Measurements from ENCODE around the gene LACTBL1.

The LACTBL1 gene

DNA sequence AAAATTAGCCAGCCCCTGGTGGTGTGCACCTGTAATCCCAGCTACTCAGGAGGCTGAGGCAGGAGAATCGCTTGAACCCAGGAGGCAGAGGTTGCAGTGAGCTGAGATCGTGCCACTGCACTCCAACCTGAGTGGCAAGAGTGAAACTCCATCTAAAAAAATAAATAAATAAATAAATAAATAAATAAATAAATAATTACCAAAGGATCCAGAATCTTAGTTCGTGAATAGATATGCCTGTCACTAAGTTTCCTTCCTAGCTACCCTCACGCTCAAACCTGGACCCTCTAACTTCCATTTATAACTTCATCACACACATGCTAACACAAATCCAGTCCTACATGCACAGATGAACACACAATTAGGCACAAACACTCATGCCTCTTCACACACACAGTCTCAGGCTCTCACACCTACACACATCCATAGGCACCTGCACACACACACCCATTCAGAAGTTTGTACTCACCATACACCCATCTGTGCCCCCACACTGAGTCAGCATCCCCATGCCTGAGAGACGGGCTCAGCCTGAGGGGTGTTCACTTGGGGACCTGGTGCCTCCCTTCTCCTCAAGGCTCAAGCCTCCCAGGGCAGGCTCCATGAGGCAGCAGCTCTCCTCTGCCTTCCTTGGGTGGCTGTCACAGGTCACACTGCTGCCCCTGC is 61.5 kb downstream of the LACTBL1 start:
- no peak for DNase-seq

DNA sequence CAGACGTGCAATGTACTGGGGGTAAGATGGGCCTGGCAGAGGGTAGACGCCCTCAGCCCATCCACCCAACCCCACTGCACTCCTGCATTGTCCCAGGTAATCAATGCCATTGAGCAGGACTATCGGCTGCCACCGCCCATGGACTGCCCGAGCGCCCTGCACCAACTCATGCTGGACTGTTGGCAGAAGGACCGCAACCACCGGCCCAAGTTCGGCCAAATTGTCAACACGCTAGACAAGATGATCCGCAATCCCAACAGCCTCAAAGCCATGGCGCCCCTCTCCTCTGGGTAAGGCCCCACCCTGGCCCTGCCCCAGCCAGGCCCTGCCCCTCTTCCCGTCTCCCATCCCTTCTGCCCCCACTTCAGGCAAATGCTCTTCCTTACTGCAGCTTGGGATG is 62.4 kb downstream of the LACTBL1 start:
- no peak for DNase-seq

DNA sequence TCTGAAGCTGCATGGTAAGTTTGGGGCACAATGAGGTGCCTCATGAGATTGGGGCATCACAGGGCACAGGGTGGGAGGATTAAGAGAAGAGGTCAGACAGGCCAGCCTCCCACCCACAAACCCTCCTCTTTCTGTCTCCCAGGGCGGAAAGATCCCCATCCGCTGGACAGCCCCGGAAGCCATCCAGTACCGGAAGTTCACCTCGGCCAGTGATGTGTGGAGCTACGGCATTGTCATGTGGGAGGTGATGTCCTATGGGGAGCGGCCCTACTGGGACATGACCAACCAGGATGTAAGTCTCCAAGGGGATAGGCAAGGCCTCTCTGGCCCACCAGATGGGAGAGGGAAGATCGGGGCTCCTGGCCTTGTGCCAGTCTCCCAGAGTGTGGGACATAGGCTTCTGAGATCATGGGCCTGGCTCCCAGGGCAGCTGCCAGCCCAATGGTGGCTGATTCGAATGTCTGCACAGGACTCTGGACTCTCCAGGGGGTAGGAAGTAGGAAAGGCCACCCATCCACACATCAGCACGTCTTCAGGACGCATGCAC is 63.7 kb downstream of the LACTBL1 start:
- no peak for DNase-seq

DNA sequence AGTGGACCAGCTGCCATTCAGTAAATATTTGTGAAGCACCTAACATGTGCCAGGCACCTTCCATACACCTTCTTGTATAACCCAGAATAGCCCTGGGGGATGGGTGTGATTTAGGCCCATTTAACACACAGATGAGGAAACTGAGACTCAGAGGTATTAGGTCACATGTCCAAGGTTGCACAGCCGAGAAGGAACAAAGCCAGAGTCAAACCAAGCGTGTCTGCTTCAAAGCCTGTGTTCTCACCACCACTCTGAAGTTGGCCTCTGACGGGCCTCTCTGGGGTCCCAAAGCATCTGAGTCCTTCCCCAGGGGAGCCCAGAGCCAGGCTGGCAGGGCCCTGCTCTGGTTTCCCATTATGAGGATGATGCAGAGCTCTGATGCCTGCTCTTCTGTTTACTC is 65.1 kb downstream of the LACTBL1 start:
- no peak for DNase-seq

DNA sequence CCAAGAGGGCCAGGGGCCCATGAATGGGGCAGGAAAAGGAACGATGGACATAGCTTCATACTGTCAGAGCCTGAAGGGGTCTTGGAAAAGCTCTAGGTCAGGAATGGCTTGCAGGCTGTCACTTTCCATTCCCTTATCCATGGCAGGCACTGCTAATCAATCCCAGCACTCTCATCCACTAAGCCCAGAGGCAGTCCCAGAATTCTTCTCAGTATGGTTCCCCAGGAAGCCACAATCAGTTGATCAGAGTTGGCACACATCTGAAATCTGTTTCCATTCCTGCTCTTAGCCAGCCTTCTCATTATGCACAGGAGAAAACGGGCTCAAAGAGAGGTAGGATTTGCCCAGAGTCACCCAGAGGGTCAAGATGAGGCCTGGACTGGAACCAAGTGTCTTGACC is 65.7 kb downstream of the LACTBL1 start:
- DNase-seq: no peak

DNA sequence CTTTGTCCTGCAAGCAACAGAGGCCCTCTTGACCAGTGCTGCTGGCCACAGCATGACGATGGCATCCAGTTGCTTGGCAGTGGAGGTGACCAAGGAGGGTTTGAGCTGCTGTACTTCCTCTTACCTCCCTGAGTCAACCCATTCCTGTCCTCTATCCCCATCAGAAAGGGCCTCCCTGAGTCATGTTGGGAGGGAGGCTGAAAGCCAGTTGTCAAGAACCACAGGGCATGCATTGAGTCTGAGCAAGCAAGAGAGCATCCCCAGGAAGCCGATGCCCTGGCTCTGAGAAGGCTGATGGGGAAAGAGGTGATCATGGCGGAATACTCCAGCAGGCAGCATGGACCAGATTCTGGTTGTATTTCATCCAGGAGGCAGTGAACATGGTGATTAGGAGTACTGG is 69.6 kb downstream of the LACTBL1 start:
- DNase-seq: no peak
